ENCODE data around the gene RHBDD2.
"Not testable (repeated sequence)": the region's sequence is repeated elsewhere in the genome, so short reads cannot be mapped to it uniquely, and the experiment has no call there.

The RHBDD2 gene

GRCh38 chr7:75878769-75879611 lies at the start of gene RHBDD2:
Gene RHBDD2 (plus strand): TSS chr7:75879034. CDS start chr7:75879083, 49 bp downstream.
- peak; percentile 97 for DNase-seq

GRCh38 chr7:75829656-75830055 lies 49.2 kb upstream of the RHBDD2 start:
- DNase-seq, result not testable (repeated sequence)

- DNase-seq, result no peak
These were observed 47.9 kb upstream of the RHBDD2 start for GRCh38 chr7:75830978-75831377.

- DNase-seq, result not testable (repeated sequence)
These were observed 45.2 kb upstream of the RHBDD2 start for GRCh38 chr7:75833662-75834061.

GRCh38 chr7:75835688-75836285 lies 43.0 kb upstream of the RHBDD2 start:
- DNase-seq, result no peak

GRCh38 chr7:75836798-75837197 lies 42.0 kb upstream of the RHBDD2 start:
- no peak for DNase-seq

GRCh38 chr7:75838281-75838930 lies 40.4 kb upstream of the RHBDD2 start:
- DNase-seq, result not testable (repeated sequence)

GRCh38 chr7:75840029-75840428 lies 38.8 kb upstream of the RHBDD2 start:
- DNase-seq, result no peak

GRCh38 chr7:75842836-75843446 lies 35.9 kb upstream of the RHBDD2 start:
- peak; percentile 73 for DNase-seq

GRCh38 chr7:75843613-75844116 lies 35.2 kb upstream of the RHBDD2 start:
- DNase-seq, result no peak

GRCh38 chr7:75844158-75844557 lies 34.7 kb upstream of the RHBDD2 start:
- no peak for DNase-seq

- not testable (repeated sequence) for DNase-seq
These were observed 33.7 kb upstream of the RHBDD2 start for GRCh38 chr7:75845132-75845531.

GRCh38 chr7:75847707-75848106 lies 31.1 kb upstream of the RHBDD2 start:
- DNase-seq, result no peak

- no peak for DNase-seq
These were observed 29.3 kb upstream of the RHBDD2 start for GRCh38 chr7:75849573-75849972.

GRCh38 chr7:75850235-75850634 lies 28.6 kb upstream of the RHBDD2 start:
- DNase-seq, result no peak

GRCh38 chr7:75854233-75854632 lies 24.6 kb upstream of the RHBDD2 start:
- DNase-seq, result no peak

- not testable (repeated sequence) for DNase-seq
These were observed 24.0 kb upstream of the RHBDD2 start for GRCh38 chr7:75854813-75855345.

- DNase-seq, result no peak
These were observed 22.3 kb upstream of the RHBDD2 start for GRCh38 chr7:75856536-75856935.

- no peak for DNase-seq
These were observed 20.4 kb upstream of the RHBDD2 start for GRCh38 chr7:75858410-75858809.

GRCh38 chr7:75861636-75862035 lies 17.2 kb upstream of the RHBDD2 start:
- DNase-seq, result no peak

- DNase-seq, result not testable (repeated sequence)
These were observed 14.6 kb upstream of the RHBDD2 start for GRCh38 chr7:75864251-75864650.

GRCh38 chr7:75866114-75866488 lies 12.7 kb upstream of the RHBDD2 start:
- DNase-seq, result no peak
